ENCODE results near the gene MBD1.

- no peak for TF ChIP-seq CTCF (conservative IDR thresholded peaks at IDR 0.05; ENCODE audit: low read length)
- no peak for TF ChIP-seq EZH2phosphoT487 (IDR thresholded peaks at IDR 0.05; ENCODE audit: borderline replicate concordance)
These were observed 26.6 kb upstream of the MBD1 start for GRCh38 chr18:50307738-50308470.
